Mucosa of gallbladder (tissue), 1 donor: ENCODE results near the gene CLC. TPM values are rescaled to one million over a fixed set of nuclear protein-coding genes. Genes with fewer than 3 reads are reported as not detected.
"Not testable (repeated sequence)": the region's sequence is repeated elsewhere in the genome, so short reads cannot be mapped to it uniquely, and the experiment has no call there.

Source experiments
- DNase-seq: peaks from one replicate; pipeline ENCODE4 v3.0.0-alpha.2; 2020; ENCODE audit warnings: low spot score
- total RNA-seq: library from RNA; stranded (reverse); gene quantifications from one replicate; pipeline ENCODE4 v1.2.1, GENCODE V29; 2021
- donor health status: DM: no; HTN: no; CAD: no.

Gene CLC
- 0.35 TPM for total RNA-seq

DNA sequence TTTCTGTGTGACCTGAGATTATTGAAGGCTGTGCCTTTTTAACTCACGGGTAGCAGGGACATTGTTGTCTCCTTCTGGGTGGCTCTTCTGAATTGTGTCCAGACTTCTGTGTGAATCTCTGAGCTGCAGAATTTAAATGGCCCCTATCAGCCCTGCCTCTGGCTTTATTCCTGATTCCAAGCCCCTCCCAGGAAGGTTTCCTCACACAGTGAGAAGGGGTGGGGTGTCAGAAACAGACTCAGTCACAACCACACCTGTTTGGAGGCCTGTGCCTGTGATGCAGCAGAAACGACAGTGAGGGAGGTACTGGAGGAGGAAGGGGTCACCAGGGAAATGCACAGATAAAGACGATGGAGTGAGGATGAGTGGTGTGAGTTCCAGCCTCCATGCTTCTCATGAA lies at the start of gene CLC:
CLC (minus strand) TSS at position 139 of the 400 bp plus-strand sequence; CDS start at position 62, 77 bp downstream.
- DNase-seq: no peak

DNA sequence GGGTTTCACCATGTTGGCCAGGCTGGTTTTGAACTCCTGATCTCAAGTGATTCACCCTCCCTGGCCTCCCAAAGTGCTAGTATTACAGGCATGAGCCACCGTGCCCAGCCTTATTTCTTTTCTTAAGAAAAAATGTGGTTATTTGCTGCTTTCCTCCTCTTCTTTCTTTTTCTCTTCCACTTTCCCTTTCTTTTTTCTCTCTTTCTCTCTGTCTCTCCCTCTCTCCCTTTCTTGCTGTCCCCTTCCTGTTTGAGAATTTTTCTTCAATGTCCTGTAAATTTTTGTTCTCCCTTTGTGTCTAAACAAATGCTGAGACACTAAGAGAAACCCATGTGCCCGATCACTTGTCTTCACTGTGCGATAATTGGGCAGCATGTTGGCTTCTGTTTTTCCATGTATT lies 43.1 kb upstream of the CLC start:
- no peak for DNase-seq

DNA sequence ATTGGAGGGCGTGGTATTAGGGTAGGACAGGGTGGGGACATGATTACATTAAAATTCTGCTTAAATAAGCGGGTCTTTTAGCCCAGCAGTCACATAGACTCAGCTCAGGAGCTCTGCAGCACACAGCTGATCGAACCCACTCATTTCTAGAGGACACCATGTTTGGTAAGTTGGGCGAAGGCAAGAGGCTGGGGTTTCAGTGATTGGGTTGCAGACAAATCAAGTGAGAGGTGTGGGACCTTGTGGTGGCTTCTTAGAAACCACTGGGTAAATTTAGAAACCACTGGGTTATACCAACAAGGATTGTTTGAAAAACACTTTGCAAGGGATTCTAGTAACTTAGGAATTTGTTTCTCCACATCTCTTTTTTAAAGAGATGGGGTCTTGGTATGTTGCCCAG lies 40.9 kb upstream of the CLC start, which contains the start of gene LEUTX:
LEUTX (plus strand) TSS at position 92 of the 400 bp plus-strand sequence; CDS start at position 159, 67 bp downstream.
- no peak for DNase-seq

DNA sequence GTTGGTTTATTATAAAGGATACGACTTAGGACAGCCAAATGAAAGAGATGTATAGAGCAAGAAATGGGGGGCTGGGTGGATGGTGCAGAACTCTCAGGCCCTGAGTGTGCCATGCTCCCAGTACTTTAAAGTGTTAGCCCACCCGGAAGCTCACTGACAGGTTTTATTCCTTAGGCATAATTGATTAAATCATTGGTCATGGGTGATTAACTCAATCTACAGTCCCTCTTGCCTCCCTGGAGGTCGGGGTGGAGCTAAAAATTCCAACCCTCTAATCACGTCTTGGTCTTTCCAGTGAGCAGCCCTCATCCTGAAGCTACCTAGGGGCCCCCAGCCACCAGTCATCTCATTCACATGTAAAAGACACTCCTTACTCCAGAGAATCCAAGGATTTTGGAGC lies 31.0 kb upstream of the CLC start:
- DNase-seq: no peak

DNA sequence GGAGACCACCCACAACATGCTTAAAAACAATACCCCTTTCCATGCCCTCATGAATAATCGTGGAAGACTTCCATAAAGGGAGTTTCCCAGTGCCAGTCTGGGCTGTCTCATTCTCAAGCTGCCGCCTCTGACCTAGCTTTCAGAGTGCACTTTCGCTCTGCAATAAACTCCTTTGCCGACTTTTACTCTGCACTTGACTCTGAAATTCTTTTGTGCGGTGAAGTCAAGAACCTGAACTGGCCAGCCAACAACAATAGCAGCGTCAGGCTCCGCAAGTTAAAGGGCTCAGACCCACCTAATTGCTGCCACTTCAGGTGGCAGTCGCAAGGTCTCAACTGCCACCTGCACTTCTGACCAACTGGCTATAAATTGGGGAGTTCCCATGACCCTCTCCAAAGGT lies 30.5 kb upstream of the CLC start:
- no peak for DNase-seq

DNA sequence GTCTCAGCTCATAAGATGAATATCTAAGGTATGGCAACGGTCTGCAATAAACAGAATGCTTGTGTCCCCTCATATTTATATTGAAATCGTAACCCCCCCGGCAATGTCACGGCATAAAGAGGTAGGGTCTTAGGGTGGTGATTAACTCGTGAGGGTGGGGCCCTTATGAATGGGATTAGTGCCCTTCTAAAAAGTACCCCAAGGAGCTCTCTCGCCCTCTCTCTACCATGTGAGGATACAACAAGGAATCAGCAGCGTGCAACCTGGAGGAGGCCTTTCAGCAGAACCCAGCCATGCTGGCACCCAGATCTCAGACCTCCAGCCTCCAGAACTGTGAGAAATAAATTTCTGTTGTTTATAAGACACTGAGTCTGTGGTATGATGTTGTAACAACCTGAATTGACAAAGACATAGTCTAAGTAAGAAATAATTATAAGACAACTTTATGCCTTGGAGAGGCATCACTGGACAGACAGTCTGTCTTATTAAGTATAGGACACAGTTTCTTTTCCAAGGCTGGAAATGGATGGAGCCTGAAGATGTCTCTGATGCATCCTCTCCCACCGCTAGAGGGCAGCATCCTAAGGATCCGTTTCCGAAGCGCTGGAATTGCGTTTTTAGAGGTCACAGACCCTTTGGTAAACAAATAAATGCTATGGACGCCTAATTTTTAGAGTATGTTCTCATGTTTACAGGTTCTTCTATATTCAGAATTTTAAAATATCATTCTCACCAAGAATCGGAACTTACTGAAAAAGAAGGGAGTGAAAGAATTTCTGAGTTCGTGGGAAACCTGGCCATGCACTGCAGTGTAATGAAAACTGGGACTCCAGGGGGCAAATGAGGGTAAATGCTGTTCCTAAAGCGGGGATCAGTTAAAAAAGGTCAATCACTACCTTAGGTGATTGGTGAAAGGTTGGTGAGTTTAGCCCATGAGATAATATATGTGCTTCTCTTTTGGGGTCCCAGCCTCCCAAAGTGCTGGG lies 27.6 kb upstream of the CLC start:
- peak; percentile 15 for DNase-seq

DNA sequence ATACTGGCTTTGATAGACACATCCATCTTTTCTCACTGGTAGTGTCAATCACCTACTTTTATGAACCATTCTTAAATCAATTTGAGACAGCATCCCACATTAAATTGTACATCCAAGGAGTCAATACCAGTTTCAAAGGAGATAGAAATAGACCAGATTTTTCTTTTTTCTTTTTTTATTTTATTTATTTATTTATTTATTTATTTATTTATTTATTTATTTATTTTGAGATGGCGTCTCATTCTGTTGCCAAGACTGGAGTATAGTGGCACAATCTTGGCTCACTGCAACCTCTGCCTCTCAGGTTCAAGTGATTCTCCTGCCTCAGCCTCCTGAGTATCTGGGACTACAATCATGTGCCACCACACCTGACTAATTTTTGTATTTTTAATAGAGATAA lies 24.0 kb upstream of the CLC start:
- not testable (repeated sequence) for DNase-seq

DNA sequence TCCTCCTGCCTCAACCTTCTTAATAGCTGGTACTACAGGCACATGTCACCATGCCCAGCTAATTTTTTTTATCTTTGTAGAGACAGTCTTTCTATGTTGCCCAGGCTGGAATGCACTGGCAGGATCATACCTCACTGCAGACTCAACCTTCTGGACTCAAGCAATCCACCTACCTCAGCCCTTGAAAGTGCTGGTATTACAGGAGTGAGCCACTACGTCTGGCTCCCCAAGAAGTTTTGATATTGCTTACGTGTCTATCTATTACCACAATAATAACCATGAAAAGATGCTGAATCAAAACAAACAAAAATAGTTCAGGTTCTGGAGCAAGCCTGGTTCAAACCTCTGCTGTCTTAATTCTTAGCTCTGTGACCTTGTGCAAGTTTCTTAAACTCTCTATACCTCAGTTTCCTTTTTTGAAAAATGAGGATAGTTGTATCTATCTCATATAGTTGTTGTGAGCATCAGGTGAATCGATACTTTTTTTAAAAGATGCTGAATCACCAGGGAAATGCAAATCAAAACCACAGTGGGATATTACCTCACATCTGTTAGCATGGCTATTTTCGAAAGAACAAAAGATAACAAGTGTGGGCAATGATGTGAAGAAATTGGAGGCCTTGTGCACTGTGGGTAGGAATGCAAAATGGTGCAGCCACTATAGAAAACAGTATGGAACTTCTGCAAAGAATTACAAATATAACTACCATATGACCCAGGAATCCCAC lies 21.8 kb upstream of the CLC start:
- DNase-seq: no peak

DNA sequence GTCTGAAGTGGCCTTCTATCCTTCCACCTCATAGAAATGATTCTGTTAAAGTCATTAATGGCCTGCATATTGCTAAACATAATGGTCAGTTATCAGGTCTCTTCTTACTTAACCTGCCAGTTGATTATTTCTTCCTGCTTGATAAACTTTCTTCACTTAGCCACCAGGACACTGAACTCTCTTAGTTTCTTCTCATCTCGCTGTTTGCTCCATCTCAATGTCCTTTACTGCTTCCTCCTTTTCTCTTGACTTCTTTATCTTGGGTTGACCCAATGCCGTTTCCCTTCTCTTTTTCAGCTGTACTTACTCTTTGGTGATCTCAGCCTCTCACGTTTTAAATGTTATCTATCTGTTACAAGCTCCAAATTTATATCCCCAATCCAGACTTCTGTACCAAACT lies 17.1 kb upstream of the CLC start:
- no peak for DNase-seq

DNA sequence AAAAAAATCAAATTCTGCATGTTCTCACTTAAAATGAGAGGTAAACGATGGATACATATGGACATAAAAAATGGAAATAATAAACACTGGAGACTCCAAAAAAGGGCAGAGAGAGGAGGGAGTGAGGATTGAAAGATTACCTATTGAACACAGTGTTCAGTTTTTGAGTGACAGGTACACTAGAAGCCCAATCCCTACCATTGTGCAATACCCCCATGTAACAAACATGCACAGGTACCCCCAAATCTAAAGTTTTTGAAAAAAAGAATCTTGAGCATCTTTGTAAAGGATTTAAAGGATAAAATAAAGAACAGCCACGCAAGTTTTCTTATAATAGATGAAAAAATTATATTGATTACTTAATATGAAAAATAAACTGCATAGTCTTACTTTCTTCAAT lies 16.7 kb upstream of the CLC start:
- DNase-seq: no peak

DNA sequence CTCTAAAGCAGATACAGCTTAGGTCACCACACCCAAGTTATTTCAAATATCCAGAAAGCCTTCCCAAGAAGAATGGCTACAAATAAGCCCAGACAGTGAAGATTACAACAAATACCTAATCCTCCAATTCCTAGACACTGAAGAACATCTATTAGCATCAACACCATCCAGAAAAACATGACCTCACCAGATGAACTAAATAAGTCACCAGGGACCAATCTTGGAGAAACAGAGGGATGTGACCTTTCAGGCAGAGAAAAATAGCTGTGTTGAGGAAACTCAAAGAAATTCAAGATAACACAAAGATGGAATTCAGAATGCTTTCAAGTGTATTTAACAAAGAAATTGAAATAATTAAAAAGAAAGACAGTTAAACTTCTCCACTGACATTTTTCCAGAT lies 15.0 kb upstream of the CLC start:
- no peak for DNase-seq

DNA sequence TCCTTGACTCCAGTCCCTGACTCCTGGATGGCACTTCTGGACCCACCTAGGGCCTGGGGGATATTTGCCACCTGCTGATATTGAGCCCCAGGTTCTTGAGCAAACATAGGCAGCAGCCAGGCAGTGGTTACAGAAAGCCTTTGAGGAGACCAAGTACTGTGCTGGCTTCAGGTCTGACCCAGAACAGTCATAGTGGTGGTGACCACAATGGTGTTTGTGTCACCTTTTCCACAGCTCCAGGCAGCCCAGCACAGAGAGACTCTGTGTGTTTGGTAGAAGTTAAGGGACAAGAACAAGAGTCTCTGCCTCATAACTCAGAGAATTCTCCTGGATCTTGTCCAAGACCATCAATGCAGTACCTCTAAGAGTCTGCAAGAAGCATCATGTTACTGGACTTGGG lies 14.6 kb upstream of the CLC start:
- no peak for DNase-seq

DNA sequence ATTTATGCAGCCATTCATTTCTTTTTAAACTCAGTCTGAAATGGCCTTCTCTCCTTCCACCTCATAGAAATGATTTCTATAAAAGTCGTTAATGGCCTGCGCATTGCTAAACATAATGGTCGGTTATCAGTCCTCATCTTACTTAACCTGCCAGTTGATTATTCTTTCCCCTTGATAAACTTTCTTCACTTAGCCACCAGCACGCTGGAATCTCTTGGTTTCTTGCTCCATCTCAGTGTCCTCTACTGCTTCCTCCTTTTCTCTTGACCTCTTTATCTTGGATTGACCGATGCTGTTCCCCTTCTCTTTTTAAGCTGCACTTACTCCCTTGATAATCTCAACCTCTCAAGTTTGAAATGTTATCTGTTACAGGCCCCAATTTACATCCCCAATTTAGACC lies 12.2 kb upstream of the CLC start:
- DNase-seq: no peak

DNA sequence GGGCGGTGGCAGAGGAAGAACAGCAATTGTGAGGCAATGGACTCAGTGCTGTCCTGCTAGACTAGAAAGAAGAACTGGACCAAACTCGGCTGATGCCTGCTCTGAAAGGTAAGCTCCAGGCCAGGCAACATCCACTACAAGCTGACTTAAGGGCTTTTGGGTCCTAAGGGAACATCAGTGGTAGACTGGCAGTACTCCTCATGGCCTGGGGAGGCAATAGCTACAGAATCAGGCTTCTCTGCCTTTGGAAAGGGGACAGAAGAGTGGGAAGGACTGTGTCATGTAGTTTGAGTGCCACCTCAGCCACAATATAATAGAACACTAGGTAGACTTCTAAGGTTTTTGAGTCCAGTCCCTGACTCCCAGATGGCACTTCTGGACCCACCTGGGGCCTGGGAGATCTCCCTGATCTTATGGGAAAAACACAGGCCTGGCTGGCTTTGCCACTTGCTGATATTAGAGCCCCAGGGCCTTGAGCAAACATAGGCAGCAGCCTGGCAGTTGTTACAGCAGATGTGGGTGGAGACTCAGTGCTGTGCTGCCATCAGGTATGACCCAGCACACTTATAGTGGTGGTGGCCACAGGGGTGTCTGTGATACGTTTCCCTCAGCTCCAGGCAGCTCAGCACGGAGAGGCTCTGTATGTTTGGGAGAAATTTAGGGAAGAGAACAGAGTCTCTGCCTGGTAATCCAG lies 9.2 kb upstream of the CLC start:
- DNase-seq: no peak

DNA sequence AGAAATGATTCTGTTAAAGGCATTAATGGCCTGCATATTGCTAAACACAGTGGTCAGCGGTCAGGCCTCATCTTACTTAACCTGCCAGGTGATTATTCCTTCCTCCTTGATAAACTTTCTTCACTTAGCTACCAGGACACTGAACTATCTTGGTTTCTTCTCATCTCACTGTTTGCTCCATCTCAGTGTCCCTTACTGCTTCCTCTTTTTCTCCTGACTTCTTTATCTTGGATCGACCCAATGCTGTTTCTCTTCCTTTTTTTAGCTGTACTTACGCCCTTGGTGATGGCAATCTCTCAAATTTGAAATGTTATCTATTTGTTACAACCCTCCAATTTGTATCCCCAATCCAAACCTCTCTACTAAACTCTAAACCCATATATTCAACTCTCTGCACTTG lies 7.8 kb upstream of the CLC start:
- no peak for DNase-seq

DNA sequence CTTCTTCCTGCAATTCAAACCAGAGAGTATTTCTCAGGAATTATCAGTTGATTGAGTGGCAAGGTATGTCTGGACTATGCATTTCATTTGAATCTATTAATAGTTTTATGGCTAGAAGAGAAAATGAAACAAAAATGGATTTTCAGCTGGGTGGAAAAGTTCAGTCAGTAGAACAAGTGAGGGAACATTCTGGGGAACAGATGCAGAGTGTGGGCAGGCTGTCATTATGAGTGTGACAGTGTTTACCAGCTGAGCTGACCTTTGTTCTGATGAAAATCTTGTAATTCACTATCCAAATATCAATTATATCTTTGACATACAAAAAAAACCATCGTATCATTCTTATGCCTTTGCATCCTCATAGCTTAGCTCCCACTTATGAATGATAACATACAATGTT lies 2.6 kb upstream of the CLC start:
- no peak for DNase-seq

DNA sequence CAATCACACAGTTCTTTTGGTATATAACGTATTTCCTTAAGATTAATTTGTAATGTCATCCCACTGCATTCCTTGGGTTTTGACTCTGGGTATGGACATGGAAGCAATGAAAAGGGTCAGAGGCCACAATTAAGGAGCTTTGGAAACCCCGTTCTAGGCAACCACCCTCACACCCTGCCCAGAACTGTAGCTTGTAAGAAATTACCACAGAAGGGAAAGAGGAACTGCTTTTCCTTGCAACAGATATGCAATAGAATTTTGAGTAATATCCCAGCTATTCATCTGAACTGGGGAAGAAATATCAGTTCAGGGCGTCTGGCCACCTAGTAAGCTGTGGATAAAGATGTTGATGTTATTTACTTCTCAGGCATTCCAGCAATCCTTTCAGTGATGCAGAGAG lies 985 bp upstream of the CLC start:
- DNase-seq: no peak

DNA sequence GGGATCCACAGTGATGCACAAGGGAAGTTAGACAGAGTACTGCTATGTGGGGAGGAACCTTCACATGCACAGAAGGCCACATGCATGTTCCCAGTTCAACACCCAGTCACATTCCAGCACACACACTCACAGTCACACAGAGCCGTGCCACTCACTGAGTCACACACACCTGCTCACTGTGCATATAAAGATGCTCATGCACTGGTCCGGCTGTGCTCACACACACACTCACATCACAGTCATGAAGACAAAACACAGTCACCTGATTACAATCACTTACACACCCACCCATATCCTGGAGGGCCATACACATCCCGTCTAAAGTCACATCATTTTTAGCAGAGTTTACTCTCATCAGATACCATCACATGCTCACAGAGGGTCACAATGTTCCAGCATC lies 478 bp downstream of the CLC start:
- no peak for DNase-seq

DNA sequence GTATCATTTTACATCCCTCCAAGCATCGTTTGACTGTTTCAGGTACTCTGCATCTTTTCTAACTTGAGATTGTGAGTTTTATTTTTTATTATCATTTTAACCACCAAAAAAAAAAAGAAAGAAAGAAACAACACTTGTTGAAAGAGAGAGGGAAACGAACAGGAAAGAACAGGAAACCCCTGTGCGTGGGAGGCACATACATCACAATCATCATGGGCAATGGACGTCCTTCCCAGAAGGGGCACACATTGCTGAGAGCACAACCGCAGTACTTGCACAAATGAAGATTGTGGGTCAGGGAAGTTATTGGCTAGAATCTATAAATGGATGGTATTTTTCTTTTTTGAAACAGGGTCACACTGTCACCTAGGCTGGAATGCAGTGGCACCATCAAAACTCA lies 1.7 kb downstream of the CLC start:
- DNase-seq: no peak

DNA sequence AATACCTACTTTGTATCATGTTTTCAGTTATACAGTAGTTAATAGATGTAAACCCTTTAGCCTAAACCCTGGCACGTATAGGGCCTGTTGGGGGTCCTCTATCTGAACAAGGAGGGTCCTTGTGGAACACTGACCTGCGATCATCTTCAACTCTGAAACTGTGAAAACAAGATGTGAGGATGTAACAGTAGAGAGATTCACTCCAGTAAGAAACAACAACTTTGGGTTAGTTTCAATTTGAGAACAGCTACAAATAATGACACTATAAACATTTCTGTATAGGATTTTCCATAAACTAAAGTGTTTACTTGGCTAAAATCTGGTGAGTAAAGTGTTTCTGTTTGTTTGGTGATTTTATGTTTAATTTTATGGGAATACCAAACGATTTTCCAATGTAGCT lies 2.1 kb downstream of the CLC start:
- no peak for DNase-seq

DNA sequence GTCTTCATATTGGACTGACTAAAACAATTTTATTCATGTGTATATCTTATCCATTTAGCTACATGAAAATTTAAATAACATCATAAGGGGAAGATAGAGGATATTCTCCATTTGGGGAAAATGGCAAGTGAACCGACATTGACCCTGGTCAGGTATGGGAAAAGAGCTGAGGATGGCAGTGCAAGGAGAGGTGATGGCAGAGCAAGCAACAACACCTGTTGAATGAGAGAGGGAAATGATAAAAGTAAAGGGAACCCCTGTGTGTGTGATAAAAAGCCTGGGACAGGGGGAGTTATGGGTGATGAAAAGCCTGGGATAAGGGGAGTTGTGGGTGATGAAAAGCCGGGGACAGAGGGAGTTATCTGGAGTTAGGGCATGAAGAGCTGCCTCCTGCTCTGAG lies 4.0 kb downstream of the CLC start:
- no peak for DNase-seq

DNA sequence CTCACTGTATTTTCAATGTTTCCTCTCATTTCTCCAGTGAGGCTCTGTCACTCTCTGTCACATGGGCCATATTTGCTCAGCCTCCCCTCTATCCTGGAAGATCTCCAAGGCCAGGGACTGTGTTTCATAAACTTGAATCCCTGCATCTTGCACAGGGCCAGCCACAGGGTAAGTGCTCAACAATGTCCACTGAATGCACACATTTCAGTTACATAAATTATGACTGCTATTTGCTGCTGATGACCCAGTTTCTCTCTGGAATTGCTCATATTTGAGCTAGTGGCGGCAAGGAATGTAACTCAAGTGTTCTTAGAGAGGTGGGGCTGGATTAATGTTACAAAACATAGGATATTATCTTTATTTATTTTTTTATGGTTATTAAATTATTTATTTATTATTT lies 6.1 kb downstream of the CLC start:
- no peak for DNase-seq
